SK-N-MC (cell line): ENCODE measurements around the gene RBPJL.

Experiments used
- EZH2 ChIP-seq: fragments of 200-600 bp; sonication (generic); IDR thresholded peaks from one replicate; pipeline ENCODE4 v1.6.1; 2017; ENCODE audit warnings: antibody characterized with exemption
- POLR2AphosphoS5 ChIP-seq: IDR thresholded peaks from 2 replicates; pipeline ENCODE4 v1.6.1; 2012; ENCODE audit warnings: mild to moderate bottlenecking, low read depth, low read length, borderline replicate concordance

GRCh38 chr20:45329497-45330319 lies 23.1 kb downstream of the RBPJL start:
- TF ChIP-seq POLR2AphosphoS5 = no peak
- no peak for TF ChIP-seq EZH2
